Stomach smooth muscle (tissue), 2 donors: ENCODE results near the gene DCST2.

Experiments used
- H3K27ac ChIP-seq: one replicate; pipeline ENCODE4 v1.7.0; 2013; ENCODE audit warnings: mild to moderate bottlenecking, low read length, inconsistent platforms
- H3K27me3 ChIP-seq, 2 donors: one replicate each; pipeline ENCODE4 v1.7.0; 2013; ENCODE audit warnings: low read length in 2 of 2; ENCODE audit not compliant: insufficient read depth in 2 of 2, control insufficient read depth in 1 of 2
- H3K36me3 ChIP-seq, 2 donors: one replicate each; pipeline ENCODE4 v1.7.0; 2013; ENCODE audit warnings: low read length in 2 of 2; ENCODE audit not compliant: control insufficient read depth in 2 of 2, insufficient read depth in 2 of 2
- H3K4me1 ChIP-seq: one replicate; pipeline ENCODE4 v1.7.0; 2013; ENCODE audit warnings: low read length; ENCODE audit not compliant: control insufficient read depth, insufficient read depth
- H3K4me3 ChIP-seq, 2 donors: one replicate each; pipeline ENCODE4 v1.7.0; 2013; ENCODE audit warnings: low read length in 2 of 2
- H3K9ac ChIP-seq, 2 donors: one replicate each; pipeline ENCODE4 v1.7.0; 2013; ENCODE audit warnings: low read length in 2 of 2, mild to moderate bottlenecking in 1 of 2
- H3K9me3 ChIP-seq, 2 donors: one replicate each; pipeline ENCODE4 v1.7.0; 2013; ENCODE audit warnings: low read length in 2 of 2; ENCODE audit not compliant: control insufficient read depth in 2 of 2
- donor health status: healthy.
- donor health status: Pancreatic carcinoma.

DCST2 gene

GRCh38 chr1:155035936-155036335, 2.4 kb upstream of the DCST2 start:
- H3K9me3 ChIP-seq = no peaks in the 10 kb centered on the region
- H3K27ac ChIP-seq = no peak overlapping the region
- peaks cover 2% of the 10 kb centered on the region for H3K4me1 ChIP-seq
- H3K4me3 ChIP-seq = no peak overlapping the region
- no peak overlapping the region for H3K9ac ChIP-seq
- H3K27me3 ChIP-seq = no peaks in the 10 kb centered on the region
- no peaks in the 10 kb centered on the region for H3K36me3 ChIP-seq

- no peak overlapping the region for H3K9ac ChIP-seq
- H3K36me3 ChIP-seq = no peaks in the 10 kb centered on the region
- no peaks in the 10 kb centered on the region for H3K27me3 ChIP-seq
- H3K4me1 ChIP-seq = peaks cover 2% of the 10 kb centered on the region
- H3K27ac ChIP-seq = no peak overlapping the region
- H3K4me3 ChIP-seq = no peak overlapping the region
- no peaks in the 10 kb centered on the region for H3K9me3 ChIP-seq
Observed at GRCh38 chr1:155034318-155035208, 982 bp upstream of the DCST2 start.

DNA sequence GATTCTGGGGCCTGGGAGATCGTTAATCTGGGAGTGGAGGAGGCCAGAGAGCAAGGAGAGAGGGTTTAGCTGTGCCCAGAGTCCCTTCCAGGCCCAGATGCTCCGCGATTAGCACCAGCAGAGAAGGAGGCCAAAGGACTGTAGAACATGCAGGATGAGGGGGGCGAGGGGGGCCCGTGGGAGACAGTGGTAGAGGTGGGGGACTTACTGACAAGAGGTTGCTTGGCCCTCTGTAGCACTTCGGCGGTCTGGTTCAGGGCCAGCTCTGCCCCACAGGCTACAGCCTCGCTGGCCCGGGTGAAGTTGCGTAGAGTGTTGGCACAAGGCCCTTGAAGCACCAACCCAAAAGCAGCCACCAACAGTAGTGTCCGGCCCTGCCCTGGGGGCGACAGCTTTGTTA, 695 bp downstream of the DCST2 start:
- Histone ChIP-seq H3K9me3 (no peaks in the 10 kb centered on the region), H3K27ac (no peak overlapping the region), H3K36me3 (no peaks in the 10 kb centered on the region), H3K4me3 (no peak overlapping the region), H3K4me1 (peaks cover 2% of the 10 kb centered on the region), H3K9ac (no peak overlapping the region), H3K27me3 (no peaks in the 10 kb centered on the region)

DNA sequence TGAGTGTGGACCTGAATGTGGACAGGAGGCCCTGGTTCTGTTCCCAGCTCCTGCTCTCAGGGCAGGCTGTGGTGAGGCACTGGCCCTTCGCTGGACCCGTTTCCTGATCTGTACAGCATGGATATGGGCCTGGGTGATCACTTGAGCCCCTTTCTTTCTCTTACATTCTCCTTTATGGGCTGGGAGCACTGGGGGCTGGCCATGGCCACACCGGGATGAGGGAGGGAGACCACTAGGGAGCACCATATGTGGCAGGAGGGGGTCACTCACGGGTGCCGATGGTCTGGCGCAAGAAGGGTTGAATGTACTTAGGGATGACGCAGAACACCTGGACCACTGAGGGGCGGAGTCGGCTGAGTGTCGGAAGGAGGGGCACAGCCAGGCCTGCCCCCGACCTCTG, 2.7 kb downstream of the DCST2 start:
- Histone ChIP-seq H3K9ac (no peak overlapping the region), H3K27ac (no peak overlapping the region), H3K4me3 (no peak overlapping the region), H3K27me3 (no peaks in the 10 kb centered on the region), H3K9me3 (no peaks in the 10 kb centered on the region), H3K4me1 (peaks cover 2% of the 10 kb centered on the region), H3K36me3 (no peaks in the 10 kb centered on the region)

DNA sequence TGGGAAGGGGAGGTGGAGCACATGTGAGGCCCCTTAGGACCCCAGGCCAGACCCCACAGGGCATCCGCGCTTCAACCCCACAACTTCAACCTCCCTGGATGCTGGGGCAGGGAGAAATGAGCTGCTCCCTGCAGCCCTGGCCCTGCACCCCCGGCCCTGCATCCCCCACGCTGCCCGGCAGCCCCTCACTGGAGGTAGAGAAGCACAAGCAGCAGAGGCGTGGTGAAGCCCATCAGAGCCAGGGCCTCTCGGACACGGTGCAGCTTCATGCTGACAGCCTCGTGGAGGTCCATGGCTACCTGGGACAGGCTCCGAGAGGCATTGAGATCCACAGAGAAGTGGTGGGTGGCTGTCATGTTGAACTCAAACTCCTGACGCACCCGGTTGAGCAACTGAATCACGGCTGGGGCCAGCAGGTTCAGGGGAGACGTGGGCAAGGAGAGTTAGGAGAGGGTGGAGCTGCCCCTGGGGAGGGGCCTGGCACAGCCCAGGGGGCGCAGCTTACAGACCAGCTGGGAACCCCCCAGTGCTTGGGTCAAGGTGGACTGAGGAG, 3.3 kb downstream of the DCST2 start:
- Histone ChIP-seq H3K9me3 (no peaks in the 10 kb centered on the region), H3K36me3 (no peaks in the 10 kb centered on the region), H3K27me3 (no peaks in the 10 kb centered on the region), H3K27ac (no peak overlapping the region), H3K4me3 (no peak overlapping the region), H3K4me1 (peaks cover 2% of the 10 kb centered on the region), H3K9ac (no peak overlapping the region)

- Histone ChIP-seq H3K4me3 (no peak overlapping the region), H3K9ac (no peak overlapping the region), H3K36me3 (no peaks in the 10 kb centered on the region), H3K27ac (no peak overlapping the region), H3K27me3 (no peaks in the 10 kb centered on the region), H3K4me1 (peaks cover 2% of the 10 kb centered on the region), H3K9me3 (no peaks in the 10 kb centered on the region)
Observed at GRCh38 chr1:155029513-155030242, 3.9 kb downstream of the DCST2 start.

DNA sequence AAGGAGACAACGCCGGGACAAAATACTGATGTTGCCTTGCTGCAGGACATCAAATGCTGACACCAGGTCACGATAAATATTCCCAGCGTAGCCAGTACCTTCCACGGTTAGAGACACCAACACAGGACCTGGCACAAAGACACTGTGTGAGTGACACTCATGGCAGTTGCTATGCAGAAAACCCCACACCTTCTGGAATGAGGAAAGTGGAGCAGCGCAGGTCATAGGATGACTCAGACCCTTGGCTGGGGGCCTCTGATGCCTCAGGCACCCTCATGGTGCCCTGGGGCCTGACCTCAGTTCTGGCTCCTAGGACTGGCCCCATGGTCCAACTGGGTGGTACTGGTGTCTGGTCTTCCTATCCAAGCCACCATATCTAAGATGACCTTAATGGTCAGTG, 7.0 kb downstream of the DCST2 start:
- no peak overlapping the region for H3K4me3 ChIP-seq
- no peaks in the 10 kb centered on the region for H3K9me3 ChIP-seq
- H3K9ac ChIP-seq = no peak overlapping the region
- no peaks in the 10 kb centered on the region for H3K27me3 ChIP-seq
- H3K36me3 ChIP-seq = no peaks in the 10 kb centered on the region
- no peak overlapping the region for H3K27ac ChIP-seq
- H3K4me1 ChIP-seq = no peaks in the 10 kb centered on the region

GRCh38 chr1:155026154-155026553, 7.4 kb downstream of the DCST2 start:
- Histone ChIP-seq H3K27ac (no peak overlapping the region), H3K36me3 (no peaks in the 10 kb centered on the region)

GRCh38 chr1:155024315-155024714, 9.3 kb downstream of the DCST2 start:
- no peak overlapping the region for H3K27ac ChIP-seq
- no peaks in the 10 kb centered on the region for H3K27me3 ChIP-seq
- H3K4me1 ChIP-seq = no peaks in the 10 kb centered on the region
- no peaks in the 10 kb centered on the region for H3K9me3 ChIP-seq
- H3K9ac ChIP-seq = no peak overlapping the region
- H3K4me3 ChIP-seq = no peak overlapping the region
- H3K36me3 ChIP-seq = no peaks in the 10 kb centered on the region

More at GRCh38 chr1:155026154-155026553, 7.4 kb downstream of the DCST2 start:
- Histone ChIP-seq H3K9me3 (no peaks in the 10 kb centered on the region), H3K9ac (no peak overlapping the region), H3K27me3 (no peaks in the 10 kb centered on the region), H3K4me1 (no peaks in the 10 kb centered on the region), H3K4me3 (no peak overlapping the region)

- Histone ChIP-seq H3K27ac (no peak overlapping the region), H3K9me3 (no peaks in the 10 kb centered on the region), H3K4me3 (no peak overlapping the region), H3K36me3 (no peaks in the 10 kb centered on the region), H3K9ac (no peak overlapping the region), H3K4me1 (no peaks in the 10 kb centered on the region), H3K27me3 (no peaks in the 10 kb centered on the region)
Observed at GRCh38 chr1:155023627-155024026, 10.0 kb downstream of the DCST2 start.

- Histone ChIP-seq H3K27me3 (no peaks in the 10 kb centered on the region), H3K4me3 (no peak overlapping the region), H3K4me1 (peaks cover 2% of the 10 kb centered on the region), H3K9me3 (no peaks in the 10 kb centered on the region), H3K36me3 (no peaks in the 10 kb centered on the region), H3K9ac (no peak overlapping the region), H3K27ac (no peak overlapping the region)
Observed at GRCh38 chr1:155022927-155023236, 10.7 kb downstream of the DCST2 start.
